K562 (cell line): Measurements from ENCODE around the gene ESR2. TPM values are rescaled to one million over a fixed set of nuclear protein-coding genes. Genes with fewer than 3 reads are reported as not detected.

Experiments
- ATAC-seq: fragments of 200-7000 bp; cut with Tn5 transposase; 3 replicates; pipeline ENCODE4 v1.9.1; 2020; ENCODE audit warnings: moderate library complexity
- BruUV-seq: library from RNA; stranded (reverse); fragments of 400-500 nt; replicated peaks from 2 replicates; lab custom pipeline; 2021; lab: Mats Ljungman, UMichigan
- CTCF ChIA-PET: fragments of 300-600 bp; formaldehyde crosslinking; extraction: SDS; loops from one replicate; lab custom pipeline; 2021; ENCODE audit warnings: low intra/inter-chr PET ratio; lab: Yijun Ruan, JAX
- POLR2A ChIA-PET: fragments of 300-600, 350-650 bp; sonication (Branson Sonifier 250); formaldehyde crosslinking; extraction: SDS; loops from one replicate; lab custom pipeline; 2021; ENCODE audit warnings: antibody characterized with exemption, inconsistent platforms; lab: Yijun Ruan, JAX
- DNase-seq, 4 experiments: peaks; one replicate each; pipeline versions ENCODE4 v3.0.0 to v3.0.0-alpha.2; 2011 to 2018; ENCODE audit warnings: low spot score in 3 of 4, mixed read lengths in 3 of 4; ENCODE audit errors: extremely low read depth in 1 of 4
- FAIRE-seq: peaks from 2 replicates; lab custom pipeline; 2011; peaks lifted over from hg19 to GRCh38; lab: Jason Lieb, UNC
- H2AFZ ChIP-seq: 2 replicates; pipeline ENCODE4 v1.6.0; 2011; ENCODE audit warnings: low read depth, low read length, control low read depth, inconsistent platforms
- H3K27ac ChIP-seq: fragments of 200-600 bp; 3 replicates; pipeline ENCODE4 v1.8.0; 2011; ENCODE audit warnings: low read depth, mild to moderate bottlenecking, control low read depth, inconsistent platforms, low read length, moderate library complexity, mixed read lengths; ENCODE audit errors: extremely low read depth
- H3K27me3 ChIP-seq, 2 experiments: fragments of 300-600 bp in 1 of 2; 2 replicates in 1 of 2; 3 replicates in 1 of 2; pipeline versions ENCODE4 v1.6.0 to v1.8.0; 2011; ENCODE audit warnings: inconsistent platforms in 2 of 2, low read length in 2 of 2, mild to moderate bottlenecking in 1 of 2, mixed read lengths in 1 of 2, moderate library complexity in 1 of 2; ENCODE audit not compliant: control insufficient read depth in 2 of 2, insufficient read depth in 2 of 2
- H3K36me3 ChIP-seq: fragments of 300-600 bp; 3 replicates; pipeline ENCODE4 v1.8.0; 2011; ENCODE audit warnings: mild to moderate bottlenecking, low read length, inconsistent platforms; ENCODE audit not compliant: control insufficient read depth, insufficient read depth
- H3K4me1 ChIP-seq, 2 experiments: fragments of 200-600 bp in 1 of 2; replicated peaks in 1 of 2; 2 replicates in 1 of 2; 3 replicates in 1 of 2; pipeline versions ENCODE4 v1.5.1 to v1.8.0; 2011; ENCODE audit warnings: inconsistent platforms in 2 of 2, low read length in 2 of 2, mild to moderate bottlenecking in 1 of 2, mixed read lengths in 1 of 2, moderate library complexity in 1 of 2; ENCODE audit not compliant: control insufficient read depth in 2 of 2, insufficient read depth in 2 of 2
- H3K4me2 ChIP-seq: 2 replicates; pipeline ENCODE4 v1.6.1; 2011; ENCODE audit warnings: low read length, control low read depth, inconsistent platforms, mixed read lengths; ENCODE audit not compliant: insufficient read depth
- H3K4me3 ChIP-seq: fragments of 200-600 bp; sonication (generic), shearing (Covaris generic); 2 replicates; pipeline ENCODE4 v1.5.1; 2016; ENCODE audit warnings: control low read depth, inconsistent platforms
- H3K79me2 ChIP-seq: fragments of 200-600 bp; 3 replicates; pipeline ENCODE4 v1.8.0; 2011; ENCODE audit warnings: low read length, inconsistent platforms; ENCODE audit not compliant: control insufficient read depth, insufficient read depth
- H3K9ac ChIP-seq, 2 experiments: 2 replicates each; pipeline versions ENCODE4 v1.6.0 to v1.6.1; 2011; ENCODE audit warnings: low read depth in 2 of 2, low read length in 2 of 2, control low read depth in 1 of 2, inconsistent platforms in 1 of 2, mild to moderate bottlenecking in 1 of 2, mixed read lengths in 1 of 2; ENCODE audit not compliant: insufficient read depth in 1 of 2
- H3K9me1 ChIP-seq: one replicate; pipeline ENCODE4 v1.6.0; 2011; ENCODE audit warnings: inconsistent platforms, mild to moderate bottlenecking, low read length, moderate library complexity; ENCODE audit not compliant: control insufficient read depth, insufficient read depth
- H3K9me3 ChIP-seq: replicated peaks from 2 replicates; pipeline ENCODE4 v1.5.1; 2011; ENCODE audit warnings: low read depth, low read length, inconsistent platforms; ENCODE audit not compliant: control insufficient read depth, insufficient read depth
- H4K20me1 ChIP-seq: replicated peaks from 2 replicates; pipeline ENCODE4 v1.6.1; 2011; ENCODE audit warnings: low read length, inconsistent platforms, mixed read lengths; ENCODE audit not compliant: control insufficient read depth, insufficient read depth
- AFF4 ChIP-seq: sonication (generic); formaldehyde crosslinking; IDR thresholded peaks from 2 replicates; pipeline ENCODE4 v1.8.0; 2023; ENCODE audit warnings: mild to moderate bottlenecking, missing genetic modification reagents
- CBX3 ChIP-seq, 2 experiments: IDR thresholded peaks; 1 replicate in 1 of 2; 2 replicates in 1 of 2; pipeline ENCODE4 v1.6.1; 2012; ENCODE audit warnings: inconsistent platforms in 2 of 2, low read length in 2 of 2, borderline replicate concordance in 1 of 2, control low read depth in 1 of 2
- DEAF1 ChIP-seq: fragments of 450-650 bp; formaldehyde crosslinking; IDR thresholded peaks from 2 replicates; pipeline ENCODE4 v1.4.0; 2020; ENCODE audit warnings: mild to moderate bottlenecking, moderate library complexity
- E2F5 ChIP-seq: sonication (generic); formaldehyde crosslinking; IDR thresholded peaks from 2 replicates; pipeline ENCODE4 v1.8.0; 2022; ENCODE audit warnings: mild to moderate bottlenecking, missing genetic modification reagents
- GABPB2 ChIP-seq: fragments of 250-450 bp; sonication (Bioruptor Pico); conservative IDR thresholded peaks from 2 replicates; pipeline ENCODE4 v1.5.1; 2021; ENCODE audit warnings: mild to moderate bottlenecking
- HEY1 ChIP-seq: fragments of 250-450 bp; sonication (Bioruptor Pico); IDR thresholded peaks from 2 replicates; pipeline ENCODE4 v1.5.0; 2020; ENCODE audit warnings: mild to moderate bottlenecking, moderate library complexity, borderline replicate concordance
- HOXB6 ChIP-seq: fragments of 250-450 bp; sonication (Bioruptor Pico); IDR thresholded peaks from 2 replicates; pipeline ENCODE4 v1.5.1; 2022; ENCODE audit warnings: mild to moderate bottlenecking, borderline replicate concordance
- IRF2 ChIP-seq: sonication (generic); formaldehyde crosslinking; IDR thresholded peaks from 2 replicates; pipeline ENCODE4 v1.8.1; 2022; ENCODE audit warnings: mild to moderate bottlenecking, missing genetic modification reagents
- KLF1 ChIP-seq: fragments of 450-650 bp; IDR thresholded peaks from 2 replicates; pipeline ENCODE4 v1.6.1; 2016; ENCODE audit warnings: missing genetic modification characterization, missing compliant biosample characterization
- MBD2 ChIP-seq: sonication (generic); IDR thresholded peaks from 2 replicates; pipeline ENCODE4 v1.6.1; 2016; ENCODE audit warnings: low read depth, borderline replicate concordance
- MEIS2 ChIP-seq: fragments of 450-650 bp; IDR thresholded peaks from 2 replicates; pipeline ENCODE4 v1.6.1; 2014; ENCODE audit warnings: mild to moderate bottlenecking; ENCODE audit not compliant: partially characterized antibody
- PKNOX1 ChIP-seq: fragments of 450-650 bp; IDR thresholded peaks from 2 replicates; pipeline ENCODE4 v1.6.1; 2016
- ZBTB8A ChIP-seq: fragments of 450-650 bp; IDR thresholded peaks from 2 replicates; pipeline ENCODE4 v1.6.1; 2018; ENCODE audit warnings: mild to moderate bottlenecking, moderate library complexity; ENCODE audit not compliant: partially characterized antibody
- ZNF511 ChIP-seq: sonication (generic); formaldehyde crosslinking; IDR thresholded peaks from 2 replicates; pipeline ENCODE4 v1.8.0; 2022; ENCODE audit warnings: mild to moderate bottlenecking, missing genetic modification reagents
- WGBS: fragments of 100-300 bp; shearing (Covaris generic); methylation state at CpG from one replicate; pipeline ENCODE4 v1.1.6; 2016; ENCODE audit warnings: low coverage, mixed read lengths; ENCODE audit not compliant: insufficient coverage; ENCODE audit errors: missing lambda C conversion rate; 5-methylcytosine and 5-hydroxymethylcytosine counted together
- in situ Hi-C: fragments of 300-500 bp; cut with MboI; formaldehyde crosslinking; loops from 4 replicates; pipeline ENCODE4 v1.15.0; 2018; ENCODE audit warnings: inconsistent platforms, mixed read lengths
- intact Hi-C: fragments of 100-400 bp; cut with micrococcal nuclease; formaldehyde crosslinking; loops from 2 replicates; pipeline ENCODE4 v1.14.2; 2022
- polyA plus RNA-seq, 8 experiments: library from polyadenylated mRNA; depleted of rRNA in 4 of 8; stranded (reverse) in 5 of 8; unstranded in 3 of 8; fragments of >200 nt; fragmentation: Nextera tagmentation in 2 of 8; fragmentation: Illumina TruSeq in 1 of 8; extraction: Ambion mirVana in 2 of 8; extraction: Trizol in 1 of 8; gene quantifications; 2 replicates each; pipeline versions ENCODE4 v1.2.1 to v1.2.3, GENCODE V29; 2011 to 2014; ENCODE audit warnings: inconsistent platforms in 1 of 8, missing spikeins in 1 of 8
- total RNA-seq, 7 experiments: library from RNA; depleted of rRNA in 6 of 7; stranded (reverse); fragments of >200 nt in 6 of 7; fragmentation: Illumina TruSeq in 2 of 7; extraction: Trizol in 2 of 7; gene quantifications; 2 replicates each; pipeline versions ENCODE4 v1.2.1 to v1.2.3, GENCODE V29; 2011 to 2021; ENCODE audit warnings: low replicate concordance in 1 of 7

The ESR2 gene
- total and polyA plus RNA-seq, 9 of the 15 experiments (the other 6 are each of a cell fraction or from before 2014, with no cell fraction given) = 0.07 to 3.8 (median 2.0) TPM

GRCh38 chr14:64081174-64081746 is 212.9 kb downstream of the ESR2 start:
- CTCF ChIA-PET = no interaction called here

More at GRCh38 chr14:64081174-64081746, 212.9 kb downstream of the ESR2 start:
- Histone ChIP-seq H3K4me1 (no peaks in the 10 kb centered on the region), H3K79me2 (no peaks in the 10 kb centered on the region), H3K9me1 (no peaks in the 10 kb centered on the region), H3K9ac (no peak overlapping the region), H3K9me3 (no peaks in the 10 kb centered on the region), H3K27me3 (no peaks in the 10 kb centered on the region; a peak in 1 of 5 replicates), H3K4me3 (no peak overlapping the region), H3K27ac (no peak overlapping the region), H2AFZ (no peak overlapping the region), H3K36me3 (no peaks in the 10 kb centered on the region), H4K20me1 (no peaks in the 10 kb centered on the region), H3K4me2 (no peak overlapping the region)
- 0% methylated on average over 3 of the region's 3 CpGs for WGBS
- in situ Hi-C loops = no loop called here
- DNase-seq (no peak), ATAC-seq (no peak), FAIRE-seq (no peak)
- no TSS peak for BruUV-seq
- TF ChIP-seq GABPB2 (CRISPR knock-in tag) = no peak
- TF ChIP-seq KLF1 (tag) = no peak
- no peak for TF ChIP-seq MEIS2
- no peak for TF ChIP-seq MBD2
- TF ChIP-seq HOXB6 = no peak
- no peak for TF ChIP-seq DEAF1 (CRISPR knock-in tag)
- TF ChIP-seq IRF2 = no peak
- no peak for TF ChIP-seq AFF4
- TF ChIP-seq PKNOX1 = no peak
- TF ChIP-seq ZNF511 (CRISPR knock-in tag) = no peak
- no peak for TF ChIP-seq ZBTB8A
- no peak for TF ChIP-seq HEY1
- no peak for TF ChIP-seq E2F5 (CRISPR knock-in tag)
- no peak for TF ChIP-seq CBX3 (IDR thresholded peaks at IDR 0.05; ENCODE audit: borderline replicate concordance in 1 of 2, low read length in 2 of 2)
- POLR2A ChIA-PET = no interaction called here
- intact Hi-C loops = no loop called here
